ACHN (cell line): ENCODE results near the gene PTPN4.

Source experiments
- DNase-seq: peaks from one replicate; pipeline ENCODE4 v3.0.0-alpha.2; 2015
- in situ Hi-C: cut with HindIII; loops from 2 replicates; pipeline ENCODE4 v1.10.0; 2017; ENCODE audit warnings: low sequenced_read_pairs, low pct_ligation_motif_present, low pct_unique_long_range_greater_than_20kb

Gene PTPN4

GRCh38 chr2:119730671-119731177 is 29.0 kb upstream of the PTPN4 start:
- in situ Hi-C loops: no loop called here
- DNase-seq: no peak

- in situ Hi-C loops: no loop called here
- no peak for DNase-seq
These were observed 27.7 kb upstream of the PTPN4 start for GRCh38 chr2:119731983-119732382.

DNA sequence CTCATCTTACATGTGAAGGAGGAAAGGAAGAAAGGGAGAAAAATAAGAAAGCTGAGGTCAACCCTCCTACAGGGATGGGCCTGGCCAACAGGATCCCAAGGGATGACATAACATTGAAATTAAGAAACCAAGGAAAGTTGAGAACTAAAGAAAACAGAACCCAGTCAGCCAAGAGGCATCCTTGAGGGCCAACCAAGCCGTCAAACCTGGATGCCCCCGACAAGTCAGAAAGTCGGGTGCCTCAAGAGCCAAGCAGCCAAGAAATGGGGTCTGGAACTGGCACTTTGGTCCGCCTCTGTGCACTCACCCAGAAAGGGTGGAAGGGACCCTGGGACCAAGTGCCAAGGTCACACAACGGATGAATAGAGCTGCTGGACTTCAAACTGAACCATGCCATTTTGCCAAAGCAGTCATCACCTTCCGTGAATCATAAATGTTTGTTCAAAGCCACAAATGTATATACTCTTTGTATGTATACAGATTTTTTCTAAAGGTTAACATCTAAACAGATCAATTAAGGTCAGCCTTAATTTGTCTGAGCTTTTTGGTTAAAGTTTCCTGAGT is 27.0 kb upstream of the PTPN4 start:
- in situ Hi-C loops: no loop called here
- no peak for DNase-seq

DNA sequence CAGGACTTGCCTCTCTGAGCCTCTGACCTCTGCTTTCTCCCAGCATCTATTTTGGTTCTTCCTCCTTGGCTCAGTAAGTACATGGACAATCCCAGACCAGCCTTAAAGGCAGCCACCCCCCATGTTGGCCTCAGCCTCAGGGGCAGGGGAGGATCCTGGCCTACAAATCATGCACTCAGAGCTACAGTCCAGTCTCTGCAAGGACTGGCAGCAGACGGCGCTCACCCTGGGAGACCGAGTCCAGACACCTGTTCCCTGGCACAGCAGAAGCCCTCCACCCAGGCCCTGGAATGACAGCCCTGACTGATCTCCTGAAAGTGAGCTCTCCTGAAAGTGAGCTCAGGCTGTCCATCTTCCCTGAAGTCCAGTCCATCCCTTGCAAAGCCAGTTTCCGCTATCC is 25.7 kb upstream of the PTPN4 start:
- in situ Hi-C loops: no loop called here
- no peak for DNase-seq

DNA sequence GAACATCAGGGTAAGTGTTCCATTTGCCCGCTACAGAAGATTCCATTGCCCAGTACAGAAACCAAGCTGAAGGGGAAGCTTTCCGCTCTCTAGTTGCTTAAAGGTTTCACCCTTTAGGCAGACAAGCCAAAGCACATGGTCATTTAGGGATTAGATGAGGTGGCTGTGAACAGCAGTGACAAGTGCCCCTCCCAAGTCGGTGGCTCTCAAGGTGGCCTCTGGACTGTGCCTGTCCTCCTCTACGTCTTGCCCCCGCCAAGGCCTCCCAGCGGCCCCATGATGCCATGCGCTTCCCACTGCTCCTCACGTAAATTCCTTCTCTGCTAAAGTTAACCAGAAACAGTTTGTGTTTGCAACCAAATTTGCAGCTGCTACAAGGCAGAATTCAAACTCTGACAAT is 24.2 kb upstream of the PTPN4 start:
- no peak for DNase-seq
- in situ Hi-C loops: no loop called here

- in situ Hi-C loops: no loop called here
- no peak for DNase-seq
These were observed 23.7 kb upstream of the PTPN4 start for GRCh38 chr2:119736021-119736420.

DNA sequence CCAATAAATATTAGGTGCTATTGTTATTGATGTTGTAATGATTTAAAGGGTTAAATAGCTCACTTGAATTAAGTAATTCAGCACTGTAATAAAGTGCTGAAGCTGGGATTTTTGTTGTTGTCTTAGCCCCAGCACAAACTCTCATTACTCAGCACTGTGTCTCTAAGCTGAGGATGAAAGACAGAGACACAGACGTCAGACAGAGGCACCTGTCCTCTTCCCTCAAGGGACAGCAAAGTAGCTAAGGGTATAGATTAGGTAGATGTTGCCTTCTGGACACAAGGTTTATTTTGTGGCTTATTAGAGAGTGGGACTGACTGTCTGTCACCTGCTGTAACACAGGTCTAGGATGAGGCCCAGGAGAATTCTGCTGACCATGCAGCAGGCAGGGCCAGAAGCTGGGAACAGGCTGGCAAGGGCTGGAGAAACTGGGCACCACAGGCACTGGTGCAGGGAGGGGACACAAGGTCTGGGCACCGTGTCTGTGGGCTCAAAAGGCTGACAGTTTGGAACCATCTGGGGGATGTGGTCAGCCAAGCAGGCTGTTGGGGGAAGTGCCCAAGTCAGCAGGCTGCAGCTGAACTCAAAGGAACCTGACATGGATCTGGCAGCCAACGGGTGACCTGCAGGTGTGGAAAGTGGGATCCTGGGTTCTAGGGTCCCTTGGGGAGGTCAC is 20.0 kb upstream of the PTPN4 start:
- DNase-seq: no peak
- in situ Hi-C loops: no loop called here

GRCh38 chr2:119741001-119741400 is 18.7 kb upstream of the PTPN4 start:
- in situ Hi-C loops: no loop called here
- DNase-seq: no peak

DNA sequence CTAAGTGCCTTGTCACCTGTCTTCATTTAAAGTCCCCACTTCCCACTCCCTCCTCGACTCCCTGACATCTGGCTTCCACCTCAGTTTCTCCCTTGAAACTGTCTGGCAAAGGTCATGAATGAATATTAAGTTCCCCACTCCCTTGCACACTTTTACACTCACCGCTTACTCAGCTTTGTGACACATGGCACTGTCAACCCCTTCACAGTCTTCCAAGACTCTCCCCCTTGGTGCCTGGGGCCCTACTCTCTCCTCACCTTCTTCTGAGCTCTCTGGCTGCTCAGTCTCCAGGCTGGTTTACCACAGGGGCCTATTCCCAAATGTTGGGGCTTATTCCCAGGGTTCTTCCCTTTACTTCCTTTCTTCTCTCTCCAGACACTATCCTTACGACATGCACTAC is 17.9 kb upstream of the PTPN4 start:
- no peak for DNase-seq
- in situ Hi-C loops: no loop called here

- DNase-seq: peak; percentile 55
- in situ Hi-C loops: no loop called here
These were observed 15.3 kb upstream of the PTPN4 start for GRCh38 chr2:119744335-119744939.

GRCh38 chr2:119745566-119745965 is 14.2 kb upstream of the PTPN4 start:
- no peak for DNase-seq
- in situ Hi-C loops: no loop called here

DNA sequence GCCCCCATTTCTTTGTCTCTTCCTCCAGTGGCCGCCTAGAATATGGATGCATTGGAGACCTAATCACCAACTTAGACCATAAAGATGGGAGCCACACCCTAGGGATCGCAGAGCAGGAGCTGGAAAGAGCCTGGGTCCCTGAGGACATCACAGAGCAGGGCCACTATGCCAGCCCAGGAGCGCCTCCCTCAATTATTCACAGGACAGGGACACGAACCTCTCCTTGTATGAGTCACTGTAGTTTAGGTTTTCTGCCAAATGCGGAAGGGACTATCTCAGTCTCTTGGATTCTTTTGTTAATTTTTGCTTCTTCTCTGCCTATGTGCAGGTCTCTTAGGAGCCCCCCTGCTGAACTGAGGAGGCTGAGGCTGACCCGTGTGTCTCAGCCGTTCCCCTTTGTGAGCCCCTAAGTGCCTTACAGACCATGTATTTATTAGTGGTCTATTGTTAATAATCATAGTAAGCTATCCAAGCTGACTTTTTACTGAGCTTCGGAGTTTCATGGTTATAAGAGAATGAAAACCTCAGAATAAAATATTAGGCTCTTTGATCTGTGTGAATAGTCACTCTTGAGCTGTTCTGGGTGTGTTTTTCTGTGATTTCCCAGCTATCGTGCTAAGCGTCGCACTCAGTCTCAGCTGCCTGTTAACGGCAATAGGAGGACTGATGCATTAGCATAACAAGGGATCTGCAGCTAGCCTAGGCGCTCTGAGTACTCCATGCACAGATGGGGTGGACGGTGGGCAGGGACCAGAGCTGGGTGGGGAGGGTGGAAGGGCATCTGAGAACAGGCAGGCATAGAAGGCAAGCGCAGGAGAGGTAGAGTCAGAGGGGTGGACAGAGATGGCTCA is 12.7 kb upstream of the PTPN4 start:
- in situ Hi-C loops: no loop called here
- no peak for DNase-seq

- in situ Hi-C loops: no loop called here
- DNase-seq: no peak
These were observed 11.6 kb upstream of the PTPN4 start for GRCh38 chr2:119748135-119748534.

GRCh38 chr2:119749477-119750012 is 10.2 kb upstream of the PTPN4 start:
- no peak for DNase-seq
- in situ Hi-C loops: no loop called here

- DNase-seq: no peak
- in situ Hi-C loops: no loop called here
These were observed 8.0 kb upstream of the PTPN4 start for GRCh38 chr2:119751706-119752105.

DNA sequence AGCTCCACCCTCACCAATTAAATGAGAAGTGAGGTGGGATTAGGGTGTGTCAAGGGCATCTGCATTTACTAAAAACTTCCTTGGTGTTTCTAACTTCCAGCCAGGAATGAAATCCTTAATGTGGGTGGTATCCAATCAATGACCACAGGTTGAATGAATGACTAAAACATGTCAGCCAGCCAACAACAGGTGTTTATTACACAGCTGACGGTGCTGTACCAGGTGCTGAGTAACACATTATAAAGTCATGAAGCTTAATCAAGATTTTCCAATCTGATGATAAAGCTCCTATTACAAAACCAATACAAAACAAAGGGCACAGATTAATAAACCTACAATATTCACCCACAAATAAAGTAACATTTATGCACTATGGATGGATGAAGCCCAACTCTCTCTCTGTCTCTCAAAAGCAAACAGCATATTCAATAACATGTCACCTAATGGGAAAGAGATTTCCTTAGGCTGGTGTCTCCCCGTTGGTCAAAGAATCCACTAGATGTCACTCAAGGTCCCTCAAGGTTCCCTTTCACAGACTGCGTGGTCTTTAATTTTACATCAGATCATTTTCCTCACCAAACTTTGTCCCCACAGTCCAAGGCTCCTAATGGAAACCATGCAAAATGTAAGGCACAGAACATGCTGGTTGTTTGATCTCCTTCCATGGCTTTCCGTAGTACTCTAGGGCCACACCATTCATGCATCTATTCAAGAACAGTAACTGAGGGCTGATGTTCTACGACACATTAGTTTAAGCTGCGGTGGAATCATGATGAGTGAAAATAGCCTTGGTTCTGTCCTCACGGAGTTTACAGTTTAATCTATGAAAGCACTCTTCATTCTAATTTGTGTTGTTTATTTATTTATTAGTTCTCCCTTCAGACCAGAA is 6.4 kb upstream of the PTPN4 start:
- in situ Hi-C loops: no loop called here
- DNase-seq: peak; percentile 60

- in situ Hi-C loops: no loop called here
These were observed 5.8 kb upstream of the PTPN4 start for GRCh38 chr2:119753930-119754321.

GRCh38 chr2:119755906-119756305 is 3.8 kb upstream of the PTPN4 start:
- DNase-seq: no peak
- in situ Hi-C loops: no loop called here

More at GRCh38 chr2:119753930-119754321, 5.8 kb upstream of the PTPN4 start:
- no peak for DNase-seq
